K562 (cell line): ENCODE results near the gene C3orf80. TPM values are rescaled to one million over a fixed set of nuclear protein-coding genes. Genes with fewer than 3 reads are reported as not detected.

Source experiments
- ATAC-seq: fragments of 200-7000 bp; cut with Tn5 transposase; 3 replicates; pipeline ENCODE4 v1.9.1; 2020; ENCODE audit warnings: moderate library complexity
- BruUV-seq: library from RNA; stranded (reverse); fragments of 400-500 nt; replicated peaks from 2 replicates; lab custom pipeline; 2021; lab: Mats Ljungman, UMichigan
- CTCF ChIA-PET: fragments of 300-600 bp; formaldehyde crosslinking; extraction: SDS; loops from one replicate; lab custom pipeline; 2021; ENCODE audit warnings: low intra/inter-chr PET ratio; lab: Yijun Ruan, JAX
- POLR2A ChIA-PET: fragments of 300-600, 350-650 bp; sonication (Branson Sonifier 250); formaldehyde crosslinking; extraction: SDS; loops from one replicate; lab custom pipeline; 2021; ENCODE audit warnings: antibody characterized with exemption, inconsistent platforms; lab: Yijun Ruan, JAX
- DNase-seq, 4 experiments: peaks; one replicate each; pipeline versions ENCODE4 v3.0.0 to v3.0.0-alpha.2; 2011 to 2018; ENCODE audit warnings: low spot score in 3 of 4, mixed read lengths in 3 of 4; ENCODE audit errors: extremely low read depth in 1 of 4
- FAIRE-seq: peaks from 2 replicates; lab custom pipeline; 2011; peaks lifted over from hg19 to GRCh38; lab: Jason Lieb, UNC
- H2AFZ ChIP-seq: 2 replicates; pipeline ENCODE4 v1.6.0; 2011; ENCODE audit warnings: low read depth, low read length, control low read depth, inconsistent platforms
- H3K27ac ChIP-seq: fragments of 200-600 bp; 3 replicates; pipeline ENCODE4 v1.8.0; 2011; ENCODE audit warnings: low read depth, mild to moderate bottlenecking, control low read depth, inconsistent platforms, low read length, moderate library complexity, mixed read lengths; ENCODE audit errors: extremely low read depth
- H3K27me3 ChIP-seq, 2 experiments: fragments of 300-600 bp in 1 of 2; 2 replicates in 1 of 2; 3 replicates in 1 of 2; pipeline versions ENCODE4 v1.6.0 to v1.8.0; 2011; ENCODE audit warnings: inconsistent platforms in 2 of 2, low read length in 2 of 2, mild to moderate bottlenecking in 1 of 2, mixed read lengths in 1 of 2, moderate library complexity in 1 of 2; ENCODE audit not compliant: control insufficient read depth in 2 of 2, insufficient read depth in 2 of 2
- H3K36me3 ChIP-seq: fragments of 300-600 bp; 3 replicates; pipeline ENCODE4 v1.8.0; 2011; ENCODE audit warnings: mild to moderate bottlenecking, low read length, inconsistent platforms; ENCODE audit not compliant: control insufficient read depth, insufficient read depth
- H3K4me1 ChIP-seq, 2 experiments: fragments of 200-600 bp in 1 of 2; replicated peaks in 1 of 2; 2 replicates in 1 of 2; 3 replicates in 1 of 2; pipeline versions ENCODE4 v1.5.1 to v1.8.0; 2011; ENCODE audit warnings: inconsistent platforms in 2 of 2, low read length in 2 of 2, mild to moderate bottlenecking in 1 of 2, mixed read lengths in 1 of 2, moderate library complexity in 1 of 2; ENCODE audit not compliant: control insufficient read depth in 2 of 2, insufficient read depth in 2 of 2
- H3K4me2 ChIP-seq: 2 replicates; pipeline ENCODE4 v1.6.1; 2011; ENCODE audit warnings: low read length, control low read depth, inconsistent platforms, mixed read lengths; ENCODE audit not compliant: insufficient read depth
- H3K4me3 ChIP-seq: fragments of 200-600 bp; sonication (generic), shearing (Covaris generic); 2 replicates; pipeline ENCODE4 v1.5.1; 2016; ENCODE audit warnings: control low read depth, inconsistent platforms
- H3K79me2 ChIP-seq: fragments of 200-600 bp; 3 replicates; pipeline ENCODE4 v1.8.0; 2011; ENCODE audit warnings: low read length, inconsistent platforms; ENCODE audit not compliant: control insufficient read depth, insufficient read depth
- H3K9ac ChIP-seq, 2 experiments: 2 replicates each; pipeline versions ENCODE4 v1.6.0 to v1.6.1; 2011; ENCODE audit warnings: low read depth in 2 of 2, low read length in 2 of 2, control low read depth in 1 of 2, inconsistent platforms in 1 of 2, mild to moderate bottlenecking in 1 of 2, mixed read lengths in 1 of 2; ENCODE audit not compliant: insufficient read depth in 1 of 2
- H3K9me1 ChIP-seq: one replicate; pipeline ENCODE4 v1.6.0; 2011; ENCODE audit warnings: inconsistent platforms, mild to moderate bottlenecking, low read length, moderate library complexity; ENCODE audit not compliant: control insufficient read depth, insufficient read depth
- H3K9me3 ChIP-seq: replicated peaks from 2 replicates; pipeline ENCODE4 v1.5.1; 2011; ENCODE audit warnings: low read depth, low read length, inconsistent platforms; ENCODE audit not compliant: control insufficient read depth, insufficient read depth
- H4K20me1 ChIP-seq: replicated peaks from 2 replicates; pipeline ENCODE4 v1.6.1; 2011; ENCODE audit warnings: low read length, inconsistent platforms, mixed read lengths; ENCODE audit not compliant: control insufficient read depth, insufficient read depth
- DLX4 ChIP-seq: fragments of 250-450 bp; sonication (Bioruptor Pico); IDR thresholded peaks from 2 replicates; pipeline ENCODE4 v1.6.1; 2021; ENCODE audit warnings: mild to moderate bottlenecking
- FOXP4 ChIP-seq: sonication (generic); formaldehyde crosslinking; IDR thresholded peaks from 2 replicates; pipeline ENCODE4 v1.8.0; 2022; ENCODE audit warnings: mild to moderate bottlenecking, missing genetic modification reagents, borderline replicate concordance
- GTF2A2 ChIP-seq: IDR thresholded peaks from 2 replicates; pipeline ENCODE4 v1.6.1; 2016; ENCODE audit warnings: mild to moderate bottlenecking, missing genetic modification characterization, missing compliant biosample characterization
- HNRNPUL1 ChIP-seq: fragments of 200-400 bp; formaldehyde crosslinking; IDR thresholded peaks from 2 replicates; pipeline ENCODE4 v1.6.1; 2017; ENCODE audit warnings: low read length
- NFIX ChIP-seq: fragments of 250-450 bp; sonication (Bioruptor Pico); IDR thresholded peaks from 2 replicates; pipeline ENCODE4 v1.4.0; 2020; ENCODE audit warnings: low read depth, mild to moderate bottlenecking, moderate library complexity
- SRF ChIP-seq, 2 experiments: fragments of 250-450, 450-650 bp in 1 of 2; sonication (Bioruptor Pico) in 1 of 2; sonication (generic) in 1 of 2; formaldehyde crosslinking; IDR thresholded peaks; 2 replicates each; pipeline versions ENCODE4 v1.5.0 to v1.5.1; 2020 to 2022; ENCODE audit warnings: mild to moderate bottlenecking in 1 of 2, missing genetic modification reagents in 1 of 2
- TAF9B ChIP-seq: fragments of 450-650 bp; IDR thresholded peaks from 2 replicates; pipeline ENCODE4 v1.6.1; 2018; ENCODE audit warnings: mild to moderate bottlenecking; ENCODE audit not compliant: partially characterized antibody
- USF2 ChIP-seq: sonication (generic); formaldehyde crosslinking; IDR thresholded peaks from 2 replicates; pipeline ENCODE4 v1.5.0; 2020; ENCODE audit warnings: missing genetic modification reagents
- ZNF24 ChIP-seq: fragments of 450-650 bp; IDR thresholded peaks from 2 replicates; pipeline ENCODE4 v1.6.1; 2016
- ZNF311 ChIP-seq: fragments of 250-450 bp; sonication (Bioruptor Pico); IDR thresholded peaks from 2 replicates; pipeline ENCODE4 v1.4.0; 2020; ENCODE audit warnings: mild to moderate bottlenecking, moderate library complexity
- ZNF696 ChIP-seq: fragments of 250-450 bp; sonication (Bioruptor Pico); conservative IDR thresholded peaks from 2 replicates; pipeline ENCODE4 v1.4.0; 2020; ENCODE audit warnings: mild to moderate bottlenecking, moderate library complexity
- WGBS: fragments of 100-300 bp; shearing (Covaris generic); methylation state at CpG from one replicate; pipeline ENCODE4 v1.1.6; 2016; ENCODE audit warnings: low coverage, mixed read lengths; ENCODE audit not compliant: insufficient coverage; ENCODE audit errors: missing lambda C conversion rate; 5-methylcytosine and 5-hydroxymethylcytosine counted together
- in situ Hi-C: fragments of 300-500 bp; cut with MboI; formaldehyde crosslinking; loops from 4 replicates; pipeline ENCODE4 v1.15.0; 2018; ENCODE audit warnings: inconsistent platforms, mixed read lengths
- intact Hi-C: fragments of 100-400 bp; cut with micrococcal nuclease; formaldehyde crosslinking; loops from 2 replicates; pipeline ENCODE4 v1.14.2; 2022
- polyA plus RNA-seq, 8 experiments: library from polyadenylated mRNA; depleted of rRNA in 4 of 8; stranded (reverse) in 5 of 8; unstranded in 3 of 8; fragments of >200 nt; fragmentation: Nextera tagmentation in 2 of 8; fragmentation: Illumina TruSeq in 1 of 8; extraction: Ambion mirVana in 2 of 8; extraction: Trizol in 1 of 8; gene quantifications; 2 replicates each; pipeline versions ENCODE4 v1.2.1 to v1.2.3, GENCODE V29; 2011 to 2014; ENCODE audit warnings: inconsistent platforms in 1 of 8, missing spikeins in 1 of 8
- total RNA-seq, 7 experiments: library from RNA; depleted of rRNA in 6 of 7; stranded (reverse); fragments of >200 nt in 6 of 7; fragmentation: Illumina TruSeq in 2 of 7; extraction: Trizol in 2 of 7; gene quantifications; 2 replicates each; pipeline versions ENCODE4 v1.2.1 to v1.2.3, GENCODE V29; 2011 to 2021; ENCODE audit warnings: low replicate concordance in 1 of 7
- TF ChIP-seq, protein P1 (sequence below): sonication (generic); formaldehyde crosslinking; IDR thresholded peaks from 2 replicates; pipeline ENCODE4 v1.8.1; 2023; ENCODE audit warnings: mild to moderate bottlenecking, missing genetic modification reagents, moderate library complexity

Gene C3orf80
- total and polyA plus RNA-seq, 9 of the 15 experiments (the other 6 are each of a cell fraction or from before 2014, with no cell fraction given), result 0.03 to 0.75 (median 0.07) TPM

DNA sequence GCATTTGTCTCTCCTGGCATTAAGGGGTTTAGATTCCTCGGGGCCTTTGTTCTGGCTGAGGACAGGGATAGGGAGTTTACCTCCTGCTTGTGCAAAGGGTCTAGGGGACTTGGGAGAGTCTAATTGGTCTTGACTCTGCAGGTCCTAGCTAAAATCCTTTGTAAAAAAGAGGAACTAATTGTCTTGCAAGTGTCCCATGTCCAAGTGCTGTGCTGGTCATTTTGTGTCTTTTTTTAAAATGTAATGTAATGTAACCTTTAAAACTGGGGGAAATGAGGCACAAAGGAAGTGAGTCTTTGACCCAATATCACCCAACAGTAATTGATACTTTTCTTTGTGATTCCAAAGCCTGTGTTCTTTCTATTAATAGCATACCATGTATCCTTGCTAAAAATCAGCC lies 14.9 kb upstream of the C3orf80 start:
- intact Hi-C loops, result no loop called here
- no peak for TF ChIP-seq DLX4 (CRISPR knock-in tag)
- TF ChIP-seq ZNF24, result no peak
- TF ChIP-seq NFIX (CRISPR knock-in tag), result no peak
- no peak for TF ChIP-seq FOXP4
- TF ChIP-seq TAF9B, result no peak
- TF ChIP-seq ZNF696, result no peak
- TF ChIP-seq HNRNPUL1, result no peak
- no peak for TF ChIP-seq GTF2A2
- no peak for TF ChIP-seq USF2 (CRISPR knock-in tag)
- no peak for TF ChIP-seq SRF (CRISPR knock-in tag; IDR thresholded peaks at IDR 0.05)
- no peak for TF ChIP-seq ZNF311
- TF ChIP-seq, protein P1, sequence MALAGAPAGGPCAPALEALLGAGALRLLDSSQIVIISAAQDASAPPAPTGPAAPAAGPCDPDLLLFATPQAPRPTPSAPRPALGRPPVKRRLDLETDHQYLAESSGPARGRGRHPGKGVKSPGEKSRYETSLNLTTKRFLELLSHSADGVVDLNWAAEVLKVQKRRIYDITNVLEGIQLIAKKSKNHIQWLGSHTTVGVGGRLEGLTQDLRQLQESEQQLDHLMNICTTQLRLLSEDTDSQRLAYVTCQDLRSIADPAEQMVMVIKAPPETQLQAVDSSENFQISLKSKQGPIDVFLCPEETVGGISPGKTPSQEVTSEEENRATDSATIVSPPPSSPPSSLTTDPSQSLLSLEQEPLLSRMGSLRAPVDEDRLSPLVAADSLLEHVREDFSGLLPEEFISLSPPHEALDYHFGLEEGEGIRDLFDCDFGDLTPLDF, result no peak
- TF ChIP-seq, all 486 proteins: peak for 0
- no TSS peak for BruUV-seq
- no peaks in the 10 kb centered on the region for H4K20me1 ChIP-seq
- no peak for DNase-seq
- POLR2A ChIA-PET, result interaction anchor here (0.8 to 1.3 kb wide), 4 partner anchors 9 to 105 kb away, joined by 3 read pairs; no protein-coding TSS in a partner anchor
- no peaks in the 10 kb centered on the region for H3K9me3 ChIP-seq
- no peaks in the 10 kb centered on the region for H3K9me1 ChIP-seq
- no peaks in the 10 kb centered on the region for H3K36me3 ChIP-seq
- in situ Hi-C loops, result loop anchor here (25.0 kb wide), 1 partner anchor 1027 kb away; no protein-coding TSS in a partner anchor
- H3K27me3 ChIP-seq, result peaks cover 3 to 5% of the 10 kb centered on the region in 2 experiments; a peak in 3 of 5 replicates
- no peak overlapping the region for H2AFZ ChIP-seq
- no peaks in the 10 kb centered on the region for H3K79me2 ChIP-seq
- no peak for FAIRE-seq
- H3K4me3 ChIP-seq, result no peak overlapping the region
- CTCF ChIA-PET, result interaction anchor here (0.5 to 1.3 kb wide), 2 partner anchors 48 to 501 kb away, joined by 3 to 4 read pairs; no protein-coding TSS in a partner anchor
- WGBS, result 8% methylated on average over 1 of the region's 1 CpG
- no peak for ATAC-seq
- no peak overlapping the region for H3K9ac ChIP-seq
- H3K4me2 ChIP-seq, result no peak overlapping the region
- no peak overlapping the region for H3K27ac ChIP-seq
- H3K4me1 ChIP-seq, result no peaks in the 10 kb centered on the region
